ENCODE measurements around the gene NBAS. TPM values are rescaled to one million over a fixed set of nuclear protein-coding genes. Genes with fewer than 3 reads are reported as not detected.

Gene NBAS
- 10 to 100 TPM; 31.9 to 32.9 TPM for total RNA-seq

GRCh38 chr2:15560988-15561573 lies at the start of gene NBAS:
Gene NBAS (minus strand): TSS chr2:15561334. CDS start chr2:15561304, 30 bp downstream.
- H3K4me1 Mint-ChIP-seq, result peaks cover 35% of the 10 kb centered on the region
- no peaks in the 10 kb centered on the region for H3K9me3 Mint-ChIP-seq
- H3K27me3 Mint-ChIP-seq, result peaks cover 9% of the 10 kb centered on the region
- peak within 1 kb of the TSS; percentile 98 for H3K4me3 Mint-ChIP-seq
- no peaks in the 10 kb centered on the region for H3K36me3 Mint-ChIP-seq
- POLR2A ChIA-PET, result interaction anchor here (1.0 to 1.4 kb wide), 4 partner anchors 15 to 32 kb away, joined by 3 to 8 read pairs (median 4); partner anchors contain the start of gene DDX1
- DNase-seq (peak; percentile 77), ATAC-seq (ENCODE audit: low read depth) (peak; percentile 79)
- H3K27ac Mint-ChIP-seq, result peak within 1 kb of the TSS; percentile 95

- Mint-ChIP-seq H3K4me3 (no peak overlapping the region), H3K4me1 (peaks cover 6% of the 10 kb centered on the region), H3K27ac (no peak overlapping the region), H3K36me3 (peaks cover 33% of the 10 kb centered on the region), H3K27me3 (no peaks in the 10 kb centered on the region), H3K9me3 (no peaks in the 10 kb centered on the region)
- DNase-seq, result no peak
- POLR2A ChIA-PET, result no interaction called here
- ATAC-seq (ENCODE audit: low read depth), result no peak
Observed at GRCh38 chr2:15610430-15610952, 49.4 kb upstream of the NBAS start.

GRCh38 chr2:15609341-15610042 lies 48.4 kb upstream of the NBAS start:
- Mint-ChIP-seq H3K27me3 (no peaks in the 10 kb centered on the region), H3K4me3 (no peak overlapping the region), H3K27ac (no peak overlapping the region)

DNA sequence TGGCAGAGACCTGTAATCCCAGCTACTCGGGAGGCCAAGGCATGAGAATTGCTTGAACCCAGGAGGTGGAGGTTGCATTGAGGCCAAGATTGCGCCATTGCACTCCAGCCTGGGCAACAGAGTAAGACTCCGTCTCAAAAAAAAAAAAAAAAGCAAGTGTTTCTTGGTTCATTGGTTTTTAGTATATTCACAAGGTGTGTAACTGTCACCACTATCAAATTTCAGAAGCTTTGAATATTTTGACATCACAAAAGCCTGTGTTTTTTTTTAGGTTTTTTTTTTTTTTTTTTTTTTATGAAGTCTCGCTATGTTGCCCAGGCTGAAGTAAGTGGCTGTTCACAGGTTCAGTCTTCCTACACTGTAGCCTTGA lies 47.2 kb upstream of the NBAS start:
- POLR2A ChIA-PET, result no interaction called here
- ATAC-seq (ENCODE audit: low read depth) (no peak), DNase-seq (no peak)
- Mint-ChIP-seq H3K4me1 (peaks cover 6% of the 10 kb centered on the region), H3K27ac (no peak overlapping the region), H3K9me3 (no peaks in the 10 kb centered on the region), H3K27me3 (no peaks in the 10 kb centered on the region), H3K4me3 (no peak overlapping the region), H3K36me3 (peaks cover 38% of the 10 kb centered on the region)

More at GRCh38 chr2:15609341-15610042, 48.4 kb upstream of the NBAS start:
- Mint-ChIP-seq H3K9me3 (no peaks in the 10 kb centered on the region), H3K4me1 (peaks cover 4% of the 10 kb centered on the region), H3K36me3 (peaks cover 37% of the 10 kb centered on the region)
- POLR2A ChIA-PET, result no interaction called here
- ATAC-seq (ENCODE audit: low read depth), result no peak
- no peak for DNase-seq

- H3K36me3 Mint-ChIP-seq, result peaks cover 39% of the 10 kb centered on the region
- ATAC-seq (ENCODE audit: low read depth), result no peak
- H3K4me1 Mint-ChIP-seq, result peaks cover 6% of the 10 kb centered on the region
- no peaks in the 10 kb centered on the region for H3K27me3 Mint-ChIP-seq
- no peaks in the 10 kb centered on the region for H3K9me3 Mint-ChIP-seq
- H3K27ac Mint-ChIP-seq, result no peak overlapping the region
- POLR2A ChIA-PET, result no interaction called here
- DNase-seq, result no peak
- H3K4me3 Mint-ChIP-seq, result no peak overlapping the region
Observed at GRCh38 chr2:15607709-15608391, 46.7 kb upstream of the NBAS start.

DNA sequence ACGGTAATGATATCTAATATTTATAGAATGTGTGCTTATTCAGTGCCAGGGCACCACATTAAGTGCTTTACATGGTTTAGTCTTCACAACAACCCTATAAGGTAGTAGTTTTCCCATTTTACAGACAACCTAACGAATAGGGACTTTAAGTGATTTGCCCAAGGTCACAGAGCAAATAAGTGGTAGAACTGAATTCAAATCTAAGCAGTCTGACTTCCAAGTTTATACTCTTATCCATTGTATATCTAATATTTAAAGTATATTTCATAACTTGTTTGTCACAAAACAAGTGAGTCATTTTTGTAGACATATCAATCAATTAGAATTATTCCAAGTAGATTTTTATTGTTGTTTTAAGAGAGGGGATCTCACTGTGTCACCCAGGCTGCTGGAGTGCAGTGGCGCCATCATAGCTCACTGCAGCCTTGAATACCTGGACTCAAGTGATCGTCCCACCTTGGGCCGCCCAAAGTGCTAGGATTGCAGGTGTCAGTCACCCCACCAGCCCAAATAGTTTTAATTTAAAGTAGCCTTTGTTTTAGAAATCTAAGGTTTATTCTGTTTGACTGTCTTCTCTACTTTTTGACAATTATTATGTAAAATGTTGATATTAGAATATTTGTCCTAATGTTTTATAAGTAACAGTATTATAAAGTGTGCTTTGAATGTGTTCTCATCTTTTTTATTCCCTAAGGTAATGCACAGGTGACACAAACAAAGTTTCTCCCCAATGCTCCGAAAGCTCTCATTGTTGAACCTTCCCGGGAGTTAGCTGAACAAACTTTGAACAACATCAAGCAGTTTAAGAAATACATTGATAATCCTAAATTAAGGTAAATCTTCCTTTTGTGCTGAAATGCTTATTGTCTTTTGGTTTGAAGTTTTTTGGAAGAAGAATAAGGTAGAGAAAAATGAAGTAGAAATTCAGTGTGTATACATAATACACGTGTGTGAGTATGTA lies 45.6 kb upstream of the NBAS start:
- H3K36me3 Mint-ChIP-seq, result peaks cover 43% of the 10 kb centered on the region
- no peak overlapping the region for H3K27ac Mint-ChIP-seq
- no peak for DNase-seq
- peaks cover 6% of the 10 kb centered on the region for H3K4me1 Mint-ChIP-seq
- H3K27me3 Mint-ChIP-seq, result no peaks in the 10 kb centered on the region
- no peaks in the 10 kb centered on the region for H3K9me3 Mint-ChIP-seq
- no peak overlapping the region for H3K4me3 Mint-ChIP-seq
- ATAC-seq (ENCODE audit: low read depth), result no peak
- POLR2A ChIA-PET, result no interaction called here

DNA sequence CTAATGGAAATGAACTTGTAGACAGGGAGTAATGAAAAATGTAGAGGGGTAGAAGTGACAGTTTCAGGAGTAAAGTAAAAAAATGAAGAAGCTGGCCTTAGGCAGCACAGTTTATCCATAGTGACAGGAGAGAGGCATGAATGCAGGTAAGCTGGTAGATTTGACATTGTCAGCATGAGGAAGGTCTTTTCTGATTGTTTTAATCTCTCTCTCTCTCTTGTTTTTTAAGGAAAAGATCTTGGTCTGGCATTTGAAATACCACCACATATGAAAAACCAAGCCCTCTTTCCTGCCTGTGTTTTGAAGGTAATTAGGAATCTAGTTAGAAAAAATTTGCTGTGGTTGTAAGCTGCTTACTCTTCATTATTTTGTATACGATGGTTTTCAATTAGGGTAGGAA lies 44.6 kb upstream of the NBAS start:
- Mint-ChIP-seq H3K9me3 (no peaks in the 10 kb centered on the region), H3K4me1 (peaks cover 6% of the 10 kb centered on the region), H3K27me3 (no peaks in the 10 kb centered on the region), H3K4me3 (no peak overlapping the region), H3K36me3 (peaks cover 48% of the 10 kb centered on the region), H3K27ac (no peak overlapping the region)
- DNase-seq, result no peak
- POLR2A ChIA-PET, result no interaction called here
- no peak for ATAC-seq (ENCODE audit: low read depth)

DNA sequence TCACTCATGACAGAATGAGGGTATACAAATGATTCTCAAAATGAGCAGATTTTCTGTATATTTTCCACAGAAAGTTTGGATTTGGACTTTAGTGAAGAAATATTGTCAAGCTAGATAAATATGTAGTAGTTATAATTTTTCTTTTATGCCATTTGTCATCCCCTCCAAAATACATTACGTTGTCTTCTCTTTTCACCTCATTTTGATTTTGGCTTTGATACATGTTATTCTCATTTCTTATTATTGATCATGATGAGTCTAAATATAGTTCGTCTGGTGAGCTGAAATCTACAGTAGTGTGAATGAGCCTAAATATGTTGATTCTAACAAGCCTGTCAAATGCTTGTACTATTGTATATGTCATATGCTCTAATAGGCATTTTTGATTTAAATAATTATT lies 42.8 kb upstream of the NBAS start:
- H3K36me3 Mint-ChIP-seq, result peaks cover 39% of the 10 kb centered on the region
- H3K9me3 Mint-ChIP-seq, result no peaks in the 10 kb centered on the region
- peaks cover 6% of the 10 kb centered on the region for H3K4me1 Mint-ChIP-seq
- no peak for DNase-seq
- no peaks in the 10 kb centered on the region for H3K27me3 Mint-ChIP-seq
- ATAC-seq (ENCODE audit: low read depth), result no peak
- no peak overlapping the region for H3K4me3 Mint-ChIP-seq
- POLR2A ChIA-PET, result no interaction called here
- no peak overlapping the region for H3K27ac Mint-ChIP-seq

GRCh38 chr2:15603044-15603765 lies 42.1 kb upstream of the NBAS start:
- Mint-ChIP-seq H3K4me1 (peaks cover 8% of the 10 kb centered on the region), H3K27me3 (no peaks in the 10 kb centered on the region), H3K4me3 (no peak overlapping the region), H3K27ac (no peak overlapping the region), H3K9me3 (no peaks in the 10 kb centered on the region), H3K36me3 (peaks cover 39% of the 10 kb centered on the region)
- DNase-seq (no peak), ATAC-seq (ENCODE audit: low read depth) (no peak)
- POLR2A ChIA-PET, result no interaction called here

GRCh38 chr2:15602393-15602792 lies 41.3 kb upstream of the NBAS start:
- Mint-ChIP-seq H3K9me3 (no peaks in the 10 kb centered on the region), H3K36me3 (peaks cover 33% of the 10 kb centered on the region), H3K4me1 (peaks cover 8% of the 10 kb centered on the region), H3K4me3 (no peak overlapping the region), H3K27me3 (no peaks in the 10 kb centered on the region), H3K27ac (no peak overlapping the region)
- ATAC-seq (ENCODE audit: low read depth), result no peak
- DNase-seq, result no peak
- POLR2A ChIA-PET, result no interaction called here

DNA sequence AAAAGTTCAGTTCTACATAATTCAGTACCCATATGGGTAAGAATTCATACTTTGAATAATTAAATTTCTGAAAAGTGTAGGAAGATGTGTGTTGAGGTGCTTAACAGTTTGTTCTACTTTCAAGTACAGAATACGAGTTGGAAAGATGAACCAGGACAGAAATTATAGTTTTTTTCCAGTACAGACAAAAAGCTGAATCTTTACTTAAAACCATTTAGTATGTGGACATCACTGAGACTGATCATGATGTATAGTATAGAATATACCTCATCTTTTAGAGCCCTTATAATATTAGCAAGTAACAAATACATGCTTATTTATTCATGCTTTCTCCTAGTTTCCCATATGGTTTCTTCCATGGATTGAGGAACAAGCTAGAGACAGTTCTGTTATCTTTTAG lies 40.5 kb upstream of the NBAS start:
- DNase-seq (no peak), ATAC-seq (ENCODE audit: low read depth) (no peak)
- H3K9me3 Mint-ChIP-seq, result no peaks in the 10 kb centered on the region
- no peak overlapping the region for H3K4me3 Mint-ChIP-seq
- peaks cover 8% of the 10 kb centered on the region for H3K4me1 Mint-ChIP-seq
- no peaks in the 10 kb centered on the region for H3K27me3 Mint-ChIP-seq
- peaks cover 32% of the 10 kb centered on the region for H3K36me3 Mint-ChIP-seq
- no peak overlapping the region for H3K27ac Mint-ChIP-seq
- POLR2A ChIA-PET, result no interaction called here

GRCh38 chr2:15599994-15600393 lies 38.9 kb upstream of the NBAS start:
- no peaks in the 10 kb centered on the region for H3K27me3 Mint-ChIP-seq
- no peak for ATAC-seq (ENCODE audit: low read depth)
- H3K36me3 Mint-ChIP-seq, result peaks cover 35% of the 10 kb centered on the region
- H3K4me1 Mint-ChIP-seq, result peaks cover 17% of the 10 kb centered on the region
- POLR2A ChIA-PET, result no interaction called here
- no peak overlapping the region for H3K4me3 Mint-ChIP-seq
- no peak overlapping the region for H3K27ac Mint-ChIP-seq
- DNase-seq, result no peak
- no peaks in the 10 kb centered on the region for H3K9me3 Mint-ChIP-seq

All from activated naive CD8-positive, alpha-beta T cell treated with anti-CD3 and anti-CD28 coated beads, Interleukin-2, amount 10 ng/mL, durations not matched to agents 7 days and 5 days (primary cell).